Liver (tissue), 2 donors: Measurements from ENCODE around the gene FANCF.
"Not testable (repeated sequence)": the region's sequence is repeated elsewhere in the genome, so short reads cannot be mapped to it uniquely, and the experiment has no call there.

Experiments used
- FOXA2 ChIP-seq: IDR thresholded peaks from 2 replicates; pipeline ENCODE4 v1.6.1; 2016; ENCODE audit warnings: antibody characterized with exemption
- TAF1 ChIP-seq: conservative IDR thresholded peaks from 2 replicates; pipeline ENCODE4 v1.6.1; 2016; ENCODE audit warnings: antibody characterized with exemption, mild to moderate bottlenecking
- YY1 ChIP-seq: IDR thresholded peaks from 2 replicates; pipeline ENCODE4 v1.6.1; 2016; ENCODE audit warnings: antibody characterized with exemption, mild to moderate bottlenecking
- TF ChIP-seq, protein P1 (sequence below): IDR thresholded peaks from 2 replicates; pipeline ENCODE4 v1.6.1; 2016; ENCODE audit warnings: antibody characterized with exemption, mild to moderate bottlenecking
- donor health status: healthy.

DNA sequence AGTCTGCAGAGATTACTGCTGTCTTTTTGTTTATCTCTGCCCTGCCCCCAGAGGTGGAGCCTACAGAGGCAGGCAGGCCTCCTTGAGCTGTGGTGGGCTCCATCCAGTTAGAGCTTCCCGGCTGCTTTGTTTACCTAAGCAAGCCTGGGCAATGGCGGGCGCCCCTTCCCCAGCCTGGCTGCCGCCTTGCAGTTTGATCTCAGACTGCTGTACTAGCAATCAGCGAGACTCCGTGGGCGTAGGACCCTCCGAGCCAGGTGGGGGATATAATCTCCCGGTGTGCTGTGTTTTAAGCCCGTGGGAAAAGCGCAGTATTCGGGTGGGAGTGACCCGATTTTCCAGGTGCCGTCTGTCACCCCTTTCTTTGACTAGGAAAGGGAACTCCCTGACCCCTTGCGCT is 26.7 kb upstream of the FANCF start:
- TF ChIP-seq YY1, FOXA2, TAF1: not testable (repeated sequence)
- TF ChIP-seq, protein P1, sequence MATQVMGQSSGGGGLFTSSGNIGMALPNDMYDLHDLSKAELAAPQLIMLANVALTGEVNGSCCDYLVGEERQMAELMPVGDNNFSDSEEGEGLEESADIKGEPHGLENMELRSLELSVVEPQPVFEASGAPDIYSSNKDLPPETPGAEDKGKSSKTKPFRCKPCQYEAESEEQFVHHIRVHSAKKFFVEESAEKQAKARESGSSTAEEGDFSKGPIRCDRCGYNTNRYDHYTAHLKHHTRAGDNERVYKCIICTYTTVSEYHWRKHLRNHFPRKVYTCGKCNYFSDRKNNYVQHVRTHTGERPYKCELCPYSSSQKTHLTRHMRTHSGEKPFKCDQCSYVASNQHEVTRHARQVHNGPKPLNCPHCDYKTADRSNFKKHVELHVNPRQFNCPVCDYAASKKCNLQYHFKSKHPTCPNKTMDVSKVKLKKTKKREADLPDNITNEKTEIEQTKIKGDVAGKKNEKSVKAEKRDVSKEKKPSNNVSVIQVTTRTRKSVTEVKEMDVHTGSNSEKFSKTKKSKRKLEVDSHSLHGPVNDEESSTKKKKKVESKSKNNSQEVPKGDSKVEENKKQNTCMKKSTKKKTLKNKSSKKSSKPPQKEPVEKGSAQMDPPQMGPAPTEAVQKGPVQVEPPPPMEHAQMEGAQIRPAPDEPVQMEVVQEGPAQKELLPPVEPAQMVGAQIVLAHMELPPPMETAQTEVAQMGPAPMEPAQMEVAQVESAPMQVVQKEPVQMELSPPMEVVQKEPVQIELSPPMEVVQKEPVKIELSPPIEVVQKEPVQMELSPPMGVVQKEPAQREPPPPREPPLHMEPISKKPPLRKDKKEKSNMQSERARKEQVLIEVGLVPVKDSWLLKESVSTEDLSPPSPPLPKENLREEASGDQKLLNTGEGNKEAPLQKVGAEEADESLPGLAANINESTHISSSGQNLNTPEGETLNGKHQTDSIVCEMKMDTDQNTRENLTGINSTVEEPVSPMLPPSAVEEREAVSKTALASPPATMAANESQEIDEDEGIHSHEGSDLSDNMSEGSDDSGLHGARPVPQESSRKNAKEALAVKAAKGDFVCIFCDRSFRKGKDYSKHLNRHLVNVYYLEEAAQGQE: not testable (repeated sequence)
